Coronary artery (tissue), 2 donors: ENCODE measurements around the gene DOCK3.

Experiments used
- DNase-seq: peaks from one replicate; pipeline ENCODE4 v3.0.0-alpha.2; 2017; ENCODE audit warnings: low spot score
- H3K27ac ChIP-seq, 2 donors: fragments of 200-600 bp; sonication (generic); one replicate each; pipeline ENCODE4 v1.5.1; 2016 to 2019
- H3K4me3 ChIP-seq: fragments of 200-600 bp; sonication (generic); 2 replicates; pipeline ENCODE4 v1.5.1; 2016; ENCODE audit warnings: mild to moderate bottlenecking, moderate library complexity
- CTCF ChIP-seq: fragments of 200-600 bp; sonication (generic); IDR thresholded peaks from one replicate; pipeline ENCODE4 v1.5.1; 2019; ENCODE audit warnings: antibody characterized with exemption

DOCK3 gene

DNA sequence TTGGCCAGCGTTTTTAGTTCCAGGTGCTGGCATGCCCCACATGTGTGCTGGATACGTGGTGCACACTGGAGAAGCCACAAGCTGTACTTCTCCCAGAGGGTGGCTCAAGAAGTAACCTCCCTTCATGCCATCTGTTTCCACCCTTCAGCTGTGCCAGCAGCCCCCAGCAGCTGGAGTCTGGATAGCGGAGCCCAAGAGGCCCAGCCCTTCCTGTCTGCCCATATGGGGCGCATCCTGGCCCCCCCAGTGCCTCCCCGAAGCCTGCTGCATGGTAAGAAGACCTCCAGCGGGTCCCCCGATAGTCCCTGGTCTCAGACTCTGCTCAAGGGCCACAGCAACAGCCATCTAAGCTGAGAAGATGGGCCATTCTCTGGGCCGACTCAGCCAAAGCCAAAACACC is 704.6 kb downstream of the DOCK3 start:
- TF ChIP-seq CTCF = no peak
- Histone ChIP-seq H3K27ac (no peak overlapping the region), H3K4me3 (no peak overlapping the region)
- no peak for DNase-seq

DNA sequence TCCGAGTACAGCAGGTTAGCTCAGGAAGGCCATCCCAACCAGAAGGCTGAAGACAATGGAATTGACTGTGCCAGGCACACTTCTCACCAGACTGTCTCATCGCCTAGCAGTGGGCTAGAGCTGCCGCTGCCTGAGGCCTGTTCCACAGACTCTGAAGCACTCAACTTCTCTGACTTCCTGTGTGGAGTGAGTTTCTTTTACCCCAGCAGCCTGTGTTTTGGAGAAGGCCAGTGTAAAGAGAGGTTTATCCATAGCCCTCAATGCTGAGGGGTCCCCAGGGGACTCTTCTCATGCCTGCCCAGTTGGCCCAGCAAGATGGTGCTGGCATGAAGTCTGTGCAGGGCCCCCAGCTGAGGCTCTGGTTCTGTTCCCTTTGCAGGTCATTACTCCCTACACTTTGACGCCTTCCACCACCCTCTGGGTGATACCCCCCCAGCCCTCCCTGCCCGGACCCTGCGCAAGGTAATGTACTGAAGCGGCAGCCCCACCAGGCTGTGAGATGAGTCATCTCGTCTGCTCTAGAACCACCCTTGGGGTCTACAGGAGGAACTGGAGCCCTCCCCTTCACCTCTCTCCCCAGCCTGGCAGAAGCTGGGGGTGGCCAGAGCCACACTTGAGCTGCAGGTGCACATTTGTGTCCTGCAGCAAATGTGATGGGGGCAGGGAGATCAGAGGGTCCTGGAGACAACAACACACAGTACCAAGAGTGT is 705.2 kb downstream of the DOCK3 start:
- TF ChIP-seq CTCF = no peak
- Histone ChIP-seq H3K27ac (no peak overlapping the region), H3K4me3 (no peak overlapping the region)
- DNase-seq = no peak

- TF ChIP-seq CTCF = no peak
- no peak for DNase-seq
- no peak overlapping the region for H3K4me3 ChIP-seq
- no peak overlapping the region for H3K27ac ChIP-seq
Measured at GRCh38 chr3:51380601-51381332, 706.0 kb downstream of the DOCK3 start.

- Histone ChIP-seq H3K4me3 (no peak overlapping the region), H3K27ac (no peak overlapping the region)
- TF ChIP-seq CTCF = no peak
- no peak for DNase-seq
Measured at GRCh38 chr3:51381333-51381705, 706.6 kb downstream of the DOCK3 start.

DNA sequence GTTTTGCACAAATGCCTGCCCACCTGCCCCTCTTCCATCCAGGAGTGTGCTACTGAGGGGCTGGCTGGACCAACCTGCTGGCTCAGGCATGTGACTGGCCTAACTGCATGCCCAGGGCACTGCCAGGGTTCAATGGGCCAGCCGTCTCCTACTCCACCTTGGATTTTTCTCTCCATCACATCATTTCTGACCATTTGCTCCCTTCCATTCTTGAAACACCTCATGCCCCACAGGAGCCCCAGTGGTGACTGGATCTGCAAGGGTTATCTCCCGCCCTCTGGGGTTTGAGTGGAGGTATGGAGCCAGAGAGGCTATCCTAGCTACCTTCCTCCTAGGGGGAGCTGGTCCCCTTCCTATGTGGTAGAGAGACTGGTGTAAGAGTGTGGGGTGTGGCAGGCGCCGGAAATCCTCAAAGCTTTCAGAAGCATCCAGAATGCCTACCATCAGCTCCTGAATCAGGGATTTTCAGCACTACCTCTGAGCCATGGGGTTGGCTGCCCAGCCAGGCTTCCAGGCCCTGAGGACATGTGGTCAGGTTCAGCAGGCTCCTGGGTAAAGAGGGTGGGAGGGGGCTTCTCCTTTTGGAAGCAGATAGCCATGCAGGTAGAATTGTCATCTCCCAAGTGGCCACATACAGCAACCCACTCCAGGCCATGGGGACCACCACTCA is 707.5 kb downstream of the DOCK3 start:
- DNase-seq = no peak
- Histone ChIP-seq H3K27ac (no peak overlapping the region), H3K4me3 (no peak overlapping the region)
- no peak for TF ChIP-seq CTCF

- no peak for TF ChIP-seq CTCF
- Histone ChIP-seq H3K27ac (no peak overlapping the region), H3K4me3 (no peak overlapping the region)
- peak; percentile 45 for DNase-seq
Measured at GRCh38 chr3:51382947-51383578, 708.3 kb downstream of the DOCK3 start.
